ENCODE data around the gene THSD4.

DNA sequence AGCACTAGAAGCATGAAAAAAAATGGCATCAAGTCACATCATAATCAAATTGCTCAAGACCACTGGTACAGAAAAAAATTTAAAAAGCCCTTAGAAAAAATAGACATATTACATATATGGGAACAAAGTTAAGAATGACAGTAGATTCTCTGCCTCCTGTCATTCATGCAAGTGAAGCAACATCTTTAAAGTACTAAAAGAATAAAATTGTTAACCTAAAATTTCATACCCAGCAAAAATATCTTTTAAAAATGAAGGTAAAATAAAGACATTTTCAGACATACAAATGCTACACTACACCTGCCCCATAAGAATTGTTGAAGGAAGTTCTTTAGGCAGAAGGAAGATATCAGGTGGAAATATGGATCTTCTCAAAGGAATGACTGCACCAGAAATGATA, 55.9 kb downstream of the THSD4 start:
- TF ChIP-seq, protein P1, sequence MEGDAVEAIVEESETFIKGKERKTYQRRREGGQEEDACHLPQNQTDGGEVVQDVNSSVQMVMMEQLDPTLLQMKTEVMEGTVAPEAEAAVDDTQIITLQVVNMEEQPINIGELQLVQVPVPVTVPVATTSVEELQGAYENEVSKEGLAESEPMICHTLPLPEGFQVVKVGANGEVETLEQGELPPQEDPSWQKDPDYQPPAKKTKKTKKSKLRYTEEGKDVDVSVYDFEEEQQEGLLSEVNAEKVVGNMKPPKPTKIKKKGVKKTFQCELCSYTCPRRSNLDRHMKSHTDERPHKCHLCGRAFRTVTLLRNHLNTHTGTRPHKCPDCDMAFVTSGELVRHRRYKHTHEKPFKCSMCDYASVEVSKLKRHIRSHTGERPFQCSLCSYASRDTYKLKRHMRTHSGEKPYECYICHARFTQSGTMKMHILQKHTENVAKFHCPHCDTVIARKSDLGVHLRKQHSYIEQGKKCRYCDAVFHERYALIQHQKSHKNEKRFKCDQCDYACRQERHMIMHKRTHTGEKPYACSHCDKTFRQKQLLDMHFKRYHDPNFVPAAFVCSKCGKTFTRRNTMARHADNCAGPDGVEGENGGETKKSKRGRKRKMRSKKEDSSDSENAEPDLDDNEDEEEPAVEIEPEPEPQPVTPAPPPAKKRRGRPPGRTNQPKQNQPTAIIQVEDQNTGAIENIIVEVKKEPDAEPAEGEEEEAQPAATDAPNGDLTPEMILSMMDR (conservative IDR thresholded peaks at IDR 0.05; ENCODE audit: low read length) = no peak
- no peak for TF ChIP-seq EZH2phosphoT487 (IDR thresholded peaks at IDR 0.05; ENCODE audit: borderline replicate concordance, low read depth, low read length)
